SK-N-SH (cell line): Measurements from ENCODE around the gene SERPINA3. TPM values are rescaled to one million over a fixed set of nuclear protein-coding genes. Genes with fewer than 3 reads are reported as not detected.

Source experiments
- CTCF ChIA-PET: fragments of 300-600, 350-600 bp; formaldehyde crosslinking; extraction: SDS; loops from one replicate; lab custom pipeline; 2021; lab: Yijun Ruan, JAX
- POLR2A ChIA-PET: fragments of 350-600 bp; sonication (Branson Sonifier 250); formaldehyde crosslinking; extraction: SDS; loops from one replicate; lab custom pipeline; 2020; ENCODE audit warnings: antibody characterized with exemption, inconsistent platforms; lab: Yijun Ruan, JAX
- DNase-seq: peaks from one replicate; pipeline ENCODE4 v3.0.0; 2012
- H2AFZ ChIP-seq: fragments of 200-600 bp; sonication (generic); 2 replicates; pipeline ENCODE4 v1.8.1; 2016; ENCODE audit warnings: antibody characterized with exemption, mild to moderate bottlenecking, low read depth
- H3F3A ChIP-seq: fragments of 200-600 bp; sonication (generic); replicated peaks from 2 replicates; pipeline ENCODE3; 2016; ENCODE audit warnings: antibody characterized with exemption, mild to moderate bottlenecking; ENCODE audit not compliant: insufficient read depth
- H3K27ac ChIP-seq, 2 experiments: fragments of 200-500 bp in 1 of 2; fragments of 200-600 bp in 1 of 2; sonication (Bioruptor generic) in 1 of 2; sonication (generic), shearing (Covaris generic) in 1 of 2; 2 replicates each; pipeline versions ENCODE4 v1.5.1 to v1.6.1; 2014 to 2016; ENCODE audit warnings: low read depth in 2 of 2, inconsistent platforms in 1 of 2, low read length in 1 of 2, mild to moderate bottlenecking in 1 of 2, mixed read lengths in 1 of 2
- H3K27me3 ChIP-seq: fragments of 200-600 bp; sonication (generic), shearing (Covaris generic); 2 replicates; pipeline ENCODE4 v1.6.1; 2016; ENCODE audit warnings: mixed run types; ENCODE audit not compliant: insufficient read depth
- H3K36me3 ChIP-seq, 2 experiments: fragments of 200-500 bp in 1 of 2; fragments of 200-600 bp in 1 of 2; sonication (Bioruptor generic) in 1 of 2; sonication (generic) in 1 of 2; replicated peaks in 1 of 2; 2 replicates each; pipeline versions ENCODE3 to v1.5.1; 2014 to 2016; ENCODE audit warnings: low read length in 1 of 2, mild to moderate bottlenecking in 1 of 2; ENCODE audit not compliant: insufficient read depth in 2 of 2, control insufficient read depth in 1 of 2
- H3K4me1 ChIP-seq, 2 experiments: fragments of 200-500 bp in 1 of 2; fragments of 200-600 bp in 1 of 2; sonication (Bioruptor generic) in 1 of 2; sonication (generic), shearing (Covaris generic) in 1 of 2; 2 replicates each; pipeline versions ENCODE4 v1.5.1 to v1.6.1; 2014 to 2016; ENCODE audit warnings: low read depth in 1 of 2, low read length in 1 of 2, mixed run types in 1 of 2; ENCODE audit not compliant: insufficient read depth in 2 of 2, control insufficient read depth in 1 of 2
- H3K4me2 ChIP-seq: fragments of 200-600 bp; sonication (generic), shearing (Covaris generic); 2 replicates; pipeline ENCODE4 v1.6.1; 2017; ENCODE audit warnings: mixed run types
- H3K4me3 ChIP-seq, 2 experiments: fragments of 200-500 bp in 1 of 2; fragments of 200-600 bp in 1 of 2; sonication (Bioruptor generic) in 1 of 2; sonication (generic), shearing (Covaris generic) in 1 of 2; 2 replicates each; pipeline versions ENCODE4 v1.5.1 to v1.8.1; 2014 to 2016; ENCODE audit warnings: low read depth in 2 of 2, inconsistent platforms in 1 of 2, low read length in 1 of 2, mild to moderate bottlenecking in 1 of 2, mixed read lengths in 1 of 2, moderate library complexity in 1 of 2
- H3K79me2 ChIP-seq: fragments of 200-600 bp; sonication (generic); 2 replicates; pipeline ENCODE4 v1.8.1; 2017; ENCODE audit warnings: mild to moderate bottlenecking; ENCODE audit not compliant: insufficient read depth
- H3K9ac ChIP-seq: fragments of 200-600 bp; sonication (generic); 2 replicates; pipeline ENCODE4 v1.6.1; 2017; ENCODE audit warnings: mixed run types
- H3K9me2 ChIP-seq: fragments of 200-600 bp; sonication (generic); 2 replicates; pipeline ENCODE4 v1.6.1; 2017; ENCODE audit warnings: mixed run types
- H3K9me3 ChIP-seq: fragments of 200-600 bp; sonication (generic); 2 replicates; pipeline ENCODE4 v1.6.1; 2017; ENCODE audit warnings: mixed run types, mild to moderate bottlenecking, moderate library complexity
- H4K20me1 ChIP-seq: fragments of 200-600 bp; sonication (generic); 2 replicates; pipeline ENCODE4 v1.6.1; 2017; ENCODE audit warnings: mild to moderate bottlenecking, mixed run types; ENCODE audit not compliant: insufficient read depth
- CHD2 ChIP-seq: fragments of 150-350 bp; IDR thresholded peaks from 2 replicates; pipeline ENCODE4 v1.6.1; 2018; ENCODE audit warnings: low read length; ENCODE audit not compliant: partially characterized antibody
- ELF1 ChIP-seq: IDR thresholded peaks from 2 replicates; pipeline ENCODE4 v1.4.0; 2012
- EZH2phosphoT487 ChIP-seq: fragments of 200-600 bp; sonication (generic); IDR thresholded peaks from 2 replicates; pipeline ENCODE4 v1.6.1; 2017; ENCODE audit warnings: low read depth, mixed run types, mild to moderate bottlenecking, antibody characterized with exemption, moderate library complexity, borderline replicate concordance
- FOSL2 ChIP-seq: IDR thresholded peaks from 2 replicates; pipeline ENCODE4 v1.4.0; 2012; ENCODE audit warnings: low read depth, mild to moderate bottlenecking, moderate library complexity, borderline replicate concordance
- GABPA ChIP-seq: IDR thresholded peaks from 2 replicates; pipeline ENCODE4 v1.4.0; 2012; ENCODE audit warnings: low read depth, mild to moderate bottlenecking
- JUND ChIP-seq: IDR thresholded peaks from 2 replicates; pipeline ENCODE4 v1.4.0; 2012
- MAX ChIP-seq: IDR thresholded peaks from 2 replicates; pipeline ENCODE4 v1.4.0; 2012; ENCODE audit warnings: low read depth
- MEF2A ChIP-seq: IDR thresholded peaks from 2 replicates; pipeline ENCODE4 v1.4.0; 2012; ENCODE audit warnings: low read depth, borderline replicate concordance
- REST ChIP-seq: IDR thresholded peaks from 2 replicates; pipeline ENCODE4 v1.6.1; 2012; ENCODE audit warnings: mild to moderate bottlenecking, low read depth, low read length, moderate library complexity
- RFX5 ChIP-seq: IDR thresholded peaks from 2 replicates; pipeline ENCODE4 v1.6.1; 2012; ENCODE audit warnings: mild to moderate bottlenecking, improper control_type of control experiment, low read length
- TCF12 ChIP-seq: IDR thresholded peaks from 2 replicates; pipeline ENCODE4 v1.4.0; 2012
- TEAD4 ChIP-seq: IDR thresholded peaks from 2 replicates; pipeline ENCODE4 v1.4.0; 2012; ENCODE audit warnings: mild to moderate bottlenecking, borderline replicate concordance; ENCODE audit not compliant: insufficient read depth
- USF1 ChIP-seq: IDR thresholded peaks from 2 replicates; pipeline ENCODE4 v1.4.0; 2012; ENCODE audit warnings: low read depth, borderline replicate concordance
- WGBS: methylation state at CpG from one replicate; pipeline ENCODE4 v1.1.6; 2017; ENCODE audit warnings: low lambda C conversion rate; 5-methylcytosine and 5-hydroxymethylcytosine counted together
- polyA plus RNA-seq, 3 experiments: library from polyadenylated mRNA; depleted of rRNA; stranded (reverse); fragments of >200 nt; gene quantifications; 2 replicates each; pipeline ENCODE4 v1.2.3, GENCODE V29; 2012

Gene SERPINA3
- polyA plus RNA-seq, 1 of the 3 experiments (the other 2 are of a cell fraction) = 0.25 TPM

- TF ChIP-seq USF1 (no peak), MEF2A (no peak), EZH2phosphoT487 (no peak), GABPA (no peak), REST (no peak), TEAD4 (no peak), ELF1 (no peak)
Measured at GRCh38 chr14:94599656-94600004, 12.6 kb upstream of the SERPINA3 start (continued).

GRCh38 chr14:94600148-94600545 lies 12.0 kb upstream of the SERPINA3 start:
- peaks cover 4% of the 10 kb centered on the region for H3F3A ChIP-seq
- peak overlapping the region in 1 of 2 experiments; percentile 96; a peak in 2 of 4 replicates for H3K27ac ChIP-seq
- no peaks in the 10 kb centered on the region for H3K79me2 ChIP-seq
- POLR2A ChIA-PET = no interaction called here
- H3K9me2 ChIP-seq = no peaks in the 10 kb centered on the region
- CTCF ChIA-PET = no interaction called here
- H3K4me2 ChIP-seq = peak overlapping the region; percentile 55
- WGBS = 90% methylated on average over 5 of the region's 11 CpGs
- peak overlapping the region; percentile 70; the same call in 1 of the 2 replicates for H3K9ac ChIP-seq
- DNase-seq = no peak
- no peaks in the 10 kb centered on the region for H4K20me1 ChIP-seq
- no peak overlapping the region for H3K4me3 ChIP-seq
- no peaks in the 10 kb centered on the region for H3K27me3 ChIP-seq
- no peak overlapping the region; the same call in 1 of the 2 replicates for H2AFZ ChIP-seq
- no peaks in the 10 kb centered on the region for H3K9me3 ChIP-seq
- H3K36me3 ChIP-seq = no peaks in the 10 kb centered on the region
- TF ChIP-seq JUND = no peak
- TF ChIP-seq CHD2 = no peak
- no peak for TF ChIP-seq GABPA
- H3K4me1 ChIP-seq = peaks cover 0 to 33% of the 10 kb centered on the region in 2 experiments; a peak in 3 of 4 replicates

GRCh38 chr14:94601884-94602391 lies 10.3 kb upstream of the SERPINA3 start:
- Histone ChIP-seq H3K36me3 (no peaks in the 10 kb centered on the region), H3K4me2 (peak overlapping the region; percentile 31), H3K4me3 (no peak overlapping the region), H3K27ac (peak overlapping the region in 1 of 2 experiments; percentile 96; a peak in 2 of 4 replicates), H3F3A (peaks cover 4% of the 10 kb centered on the region), H3K79me2 (no peaks in the 10 kb centered on the region), H4K20me1 (no peaks in the 10 kb centered on the region), H3K27me3 (no peaks in the 10 kb centered on the region), H3K9me2 (no peaks in the 10 kb centered on the region), H3K9me3 (no peaks in the 10 kb centered on the region), H2AFZ (peak overlapping the region; percentile 87), H3K4me1 (peaks cover 0 to 33% of the 10 kb centered on the region in 2 experiments; a peak in 3 of 4 replicates), H3K9ac (peak overlapping the region; percentile 48; the same call in 1 of the 2 replicates)
- WGBS = 21% methylated on average over 4 of the region's 6 CpGs
- DNase-seq = no peak
- ChIA-PET CTCF (no interaction called here), POLR2A (no interaction called here)
- TF ChIP-seq JUND (peak; percentile 51), FOSL2 (peak; percentile 66; the same call in 1 of the 2 replicates), MAX (0 out of 2 replicates have a peak, but pooled peaks have one; percentile 40), TCF12 (0 out of 2 replicates have a peak, but pooled peaks have one; percentile 5), RFX5 (no peak)
